GM18861 (cell line): ENCODE results near the gene PDPK1.
"Not testable (repeated sequence)": the region's sequence is repeated elsewhere in the genome, so short reads cannot be mapped to it uniquely, and the experiment has no call there.

Source experiments
- ATAC-seq: cut with Tn5 transposase; IDR thresholded peaks from one replicate; pipeline ENCODE4 v1.9.1; 2021; ENCODE audit not compliant: unreplicated experiment

The PDPK1 gene

GRCh38 chr16:2523801-2524231, 14.0 kb upstream of the PDPK1 start:
- ATAC-seq, result no peak

- no peak for ATAC-seq
These were observed 13.4 kb upstream of the PDPK1 start for GRCh38 chr16:2524339-2524938.

GRCh38 chr16:2526135-2526534, 11.7 kb upstream of the PDPK1 start:
- no peak for ATAC-seq

GRCh38 chr16:2527071-2527783, 10.6 kb upstream of the PDPK1 start:
- ATAC-seq, result no peak

GRCh38 chr16:2527784-2528100, 10.1 kb upstream of the PDPK1 start:
- no peak for ATAC-seq

- ATAC-seq, result no peak
These were observed 9.4 kb upstream of the PDPK1 start for GRCh38 chr16:2528161-2529060.

GRCh38 chr16:2529061-2529931, 8.5 kb upstream of the PDPK1 start:
- ATAC-seq, result no peak

GRCh38 chr16:2529961-2530628, 7.7 kb upstream of the PDPK1 start:
- no peak for ATAC-seq

GRCh38 chr16:2530629-2531318, 7.0 kb upstream of the PDPK1 start:
- ATAC-seq, result no peak

- ATAC-seq, result no peak
These were observed 6.5 kb upstream of the PDPK1 start, which contains the start of gene CEMP1 for GRCh38 chr16:2531371-2531695. TSS of gene CEMP1 (minus strand) at chr16:2531408. CDS start at chr16:2531073, 335 bp downstream.

GRCh38 chr16:2531696-2532493, 5.9 kb upstream of the PDPK1 start:
- peak; percentile 73 for ATAC-seq

GRCh38 chr16:2532494-2533141, 5.2 kb upstream of the PDPK1 start:
- ATAC-seq, result no peak

- ATAC-seq, result not testable (repeated sequence)
These were observed 4.6 kb upstream of the PDPK1 start for GRCh38 chr16:2533142-2533755.

- ATAC-seq, result no peak
These were observed 3.9 kb upstream of the PDPK1 start for GRCh38 chr16:2533912-2534311.

GRCh38 chr16:2534335-2534734, 3.5 kb upstream of the PDPK1 start:
- not testable (repeated sequence) for ATAC-seq

GRCh38 chr16:2535625-2536013, 2.2 kb upstream of the PDPK1 start:
- ATAC-seq, result no peak

- not testable (repeated sequence) for ATAC-seq
These were observed 1.5 kb downstream of the PDPK1 start for GRCh38 chr16:2539192-2539844.
